Nucleus accumbens (tissue), 56 donors: ENCODE measurements around the gene VGLL4.

ENCODE experiments used
- DNase-seq, 56 donors: peaks; one replicate each; lab custom pipeline; 2025; lab: John Stamatoyannopoulos, UW

VGLL4 gene

DNA sequence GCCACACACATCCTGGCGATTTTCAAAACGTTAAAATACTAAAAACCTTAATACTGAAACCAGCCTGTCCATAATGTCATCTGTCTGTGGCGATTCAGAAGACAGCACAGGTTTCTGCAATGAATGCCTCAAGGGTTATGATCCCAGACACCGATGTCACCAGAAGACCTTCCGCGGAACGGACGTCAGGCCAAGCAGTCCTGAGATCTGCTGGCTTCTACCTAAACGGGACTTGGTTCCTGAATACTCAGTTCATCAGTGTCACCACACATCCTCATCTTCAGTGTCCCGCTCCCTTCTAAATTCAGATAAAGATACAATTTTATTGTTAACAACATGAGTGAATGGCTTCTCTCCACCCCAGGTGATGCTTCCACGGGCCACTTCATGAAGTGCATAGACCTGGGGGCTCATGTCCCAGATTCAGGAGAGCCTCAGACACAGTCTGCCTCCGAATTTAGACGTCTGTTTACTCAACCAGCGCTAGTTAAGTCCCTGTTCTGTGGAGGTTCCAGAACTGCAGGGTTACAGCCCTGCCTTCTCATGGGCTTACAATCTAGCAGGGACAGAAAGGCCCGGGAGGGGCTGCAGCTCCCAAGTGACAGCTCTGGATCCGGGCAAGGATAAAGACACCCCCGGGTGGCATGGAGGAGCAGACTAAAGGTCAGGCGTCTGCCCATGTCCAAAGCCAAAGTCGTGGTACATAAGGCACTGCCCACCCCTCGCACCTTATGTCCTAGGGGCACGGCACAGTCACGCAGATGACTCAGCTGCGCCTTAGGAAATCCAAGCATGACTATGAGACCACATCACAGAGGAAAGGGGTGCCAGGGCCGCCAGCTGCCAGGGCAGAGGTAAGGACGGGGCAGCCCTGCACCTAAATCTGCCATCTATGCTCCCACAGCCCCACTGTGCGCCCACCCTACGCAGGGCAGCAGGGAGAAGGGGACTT lies 75.9 kb downstream of the VGLL4 start:
- peak in 2 of 56 donors; percentile 68 to 72 for DNase-seq

DNA sequence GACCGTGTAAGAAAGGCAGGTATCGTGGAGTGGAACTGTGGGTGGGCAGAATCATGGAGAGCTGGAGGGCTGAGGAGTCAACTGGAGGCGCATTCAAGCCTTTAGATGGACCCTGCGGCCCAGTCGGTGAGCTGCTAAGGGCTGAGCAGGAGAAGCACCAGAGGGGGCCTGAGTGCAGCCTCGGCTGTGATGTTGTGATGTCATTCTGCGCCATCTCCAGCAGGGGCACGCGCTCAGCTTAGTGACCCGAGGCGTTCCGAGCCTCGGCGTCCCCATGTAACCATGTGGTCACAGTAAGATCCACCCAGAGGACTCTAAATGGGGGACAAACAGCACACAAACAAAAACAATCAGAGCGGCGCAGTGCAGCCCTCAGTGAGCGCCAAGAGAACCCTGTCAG lies 76.8 kb downstream of the VGLL4 start:
- no peak for DNase-seq

DNA sequence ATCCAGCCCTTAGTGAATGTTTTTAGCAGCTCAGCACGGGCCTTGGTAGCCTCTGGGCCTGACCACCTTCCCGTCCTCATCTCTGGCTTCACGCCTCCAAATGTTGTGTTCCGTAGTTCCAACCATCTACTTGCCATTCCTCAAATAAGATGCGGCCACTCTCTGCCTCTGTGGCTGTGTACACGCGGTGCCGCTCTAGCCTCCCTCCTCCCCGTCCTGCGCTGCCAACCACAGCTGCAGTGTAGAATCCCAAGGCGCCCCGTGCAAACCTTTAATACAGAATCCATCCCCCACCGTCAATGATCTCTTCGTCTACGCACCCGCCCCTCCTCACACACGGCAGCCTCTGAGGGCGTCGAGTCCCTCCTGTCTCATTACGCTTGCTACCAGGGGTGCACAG lies 77.2 kb downstream of the VGLL4 start:
- no peak for DNase-seq

DNA sequence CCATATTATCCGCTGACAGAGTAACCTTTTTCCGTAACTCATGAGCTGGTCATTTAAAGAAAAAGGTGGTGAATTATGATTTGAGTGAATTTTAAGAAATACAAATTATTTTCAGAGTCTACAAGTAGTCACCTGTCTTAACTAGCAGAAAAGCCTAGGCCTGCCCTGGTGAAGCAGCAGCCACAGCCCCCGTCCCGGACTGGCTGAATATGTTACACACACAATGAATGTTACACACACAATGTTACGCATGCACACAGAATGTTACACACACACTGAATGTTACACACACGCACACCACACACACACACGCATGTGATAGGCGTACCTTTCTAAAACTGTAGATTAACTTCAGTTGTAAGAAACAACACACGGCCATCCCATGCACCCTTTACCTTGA lies 77.8 kb downstream of the VGLL4 start:
- no peak for DNase-seq

DNA sequence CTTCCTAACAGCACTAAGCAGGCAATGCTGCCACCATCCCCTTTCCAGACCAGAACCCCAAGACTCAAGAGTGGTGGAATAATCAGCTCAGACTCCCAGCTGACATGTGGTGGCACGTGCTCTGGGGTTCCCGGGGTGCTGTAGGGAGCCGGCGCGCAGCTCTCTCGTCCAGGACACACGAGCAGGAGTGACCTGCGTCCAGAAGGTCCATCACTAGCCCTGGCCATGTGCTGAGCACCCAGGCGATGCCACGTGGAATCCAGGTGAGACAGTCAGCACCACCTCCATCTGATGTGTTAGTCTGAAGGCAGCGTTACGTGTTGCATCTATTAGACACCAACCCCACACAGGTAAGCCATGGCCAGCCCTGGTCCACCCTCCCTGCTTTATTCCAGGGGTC lies 78.2 kb downstream of the VGLL4 start:
- DNase-seq: no peak

DNA sequence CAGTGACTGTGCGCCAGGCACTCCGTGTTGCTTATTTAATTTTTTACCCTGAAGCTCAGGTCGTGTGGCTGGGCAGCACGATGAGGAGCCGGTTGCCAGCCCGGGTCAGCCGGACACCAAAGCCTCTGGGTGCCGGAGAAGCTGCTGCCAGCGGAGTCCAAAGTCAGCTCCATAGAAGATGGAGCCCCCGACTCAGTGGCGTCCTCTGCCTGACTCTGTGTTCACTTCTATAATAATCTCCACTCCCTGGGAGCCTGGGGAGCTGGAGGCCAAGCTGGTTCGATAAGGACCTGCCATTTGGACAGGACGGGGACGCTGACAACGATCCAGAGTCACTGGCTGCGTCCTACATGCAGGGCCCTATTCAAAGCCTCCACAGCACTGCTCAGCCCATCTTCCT lies 78.6 kb downstream of the VGLL4 start:
- DNase-seq: no peak

DNA sequence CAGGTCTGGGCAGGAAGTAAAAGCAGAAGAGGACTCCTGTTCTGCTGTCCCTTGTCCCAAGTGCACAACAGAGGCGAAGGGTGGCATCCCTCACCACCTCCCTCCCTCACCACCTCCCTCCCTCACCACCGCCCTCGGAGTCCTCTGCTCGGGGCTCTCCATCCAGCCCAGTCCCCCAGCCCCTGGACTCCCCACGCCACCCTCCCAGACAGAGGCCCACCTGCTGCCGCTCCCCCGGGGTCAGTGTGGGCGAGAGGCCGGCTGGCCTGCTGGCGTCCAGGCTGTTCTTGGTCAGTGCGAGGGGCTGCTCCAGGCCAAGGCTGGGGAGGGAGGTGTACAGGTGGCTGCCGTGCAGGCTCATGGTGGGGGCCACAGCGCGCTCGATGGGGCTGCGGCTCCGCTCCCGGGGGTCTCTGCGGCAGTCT lies 79.1 kb downstream of the VGLL4 start:
- DNase-seq: no peak

DNA sequence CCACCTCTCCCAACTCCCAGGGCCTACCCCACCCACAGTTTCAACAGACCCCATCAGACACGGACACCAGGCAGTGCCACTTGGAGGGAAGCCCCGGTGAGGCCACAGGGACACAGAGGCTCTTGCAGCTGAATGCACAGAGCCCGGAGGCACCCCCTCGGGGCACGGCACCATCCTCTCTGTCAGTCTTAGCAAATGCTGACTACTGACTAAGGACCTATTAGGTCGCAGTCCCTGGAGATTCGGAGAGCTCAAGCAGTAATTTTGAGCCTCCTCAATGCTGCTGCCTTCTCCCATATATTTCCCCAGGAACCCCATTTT lies 79.9 kb downstream of the VGLL4 start:
- no peak for DNase-seq

DNA sequence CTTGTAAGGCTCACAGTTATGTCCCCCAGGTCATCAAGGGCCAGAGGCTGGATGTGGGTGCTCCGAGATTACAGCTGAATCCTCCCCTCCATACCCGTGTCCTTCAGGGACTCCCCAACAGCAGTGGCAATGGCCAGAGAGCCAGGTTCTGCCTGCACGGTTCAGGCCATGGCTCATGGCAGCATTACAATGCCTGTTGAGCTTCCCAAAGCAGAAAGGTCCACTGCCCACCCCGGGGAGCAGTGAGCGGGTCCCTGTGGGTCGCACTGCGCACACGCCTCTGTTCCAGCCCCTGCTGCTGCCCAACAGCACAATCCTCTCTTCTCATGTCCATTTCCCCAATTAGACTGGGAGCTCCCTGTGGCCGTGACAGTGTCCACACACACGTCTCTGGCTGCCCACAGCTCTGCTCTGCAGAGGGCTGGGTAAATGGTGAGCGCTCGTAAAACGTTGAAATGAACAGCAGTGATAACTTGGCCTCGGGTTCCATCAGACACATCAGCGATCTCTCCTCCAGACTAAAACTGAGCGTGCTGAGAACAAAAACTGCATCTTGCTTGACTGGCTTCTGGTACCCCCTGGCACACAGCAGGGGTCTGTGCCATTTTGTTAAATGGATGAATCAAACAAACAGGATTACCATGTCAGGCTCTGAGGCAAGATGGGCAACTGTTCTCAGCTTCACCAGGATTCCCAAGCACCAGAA lies 80.4 kb downstream of the VGLL4 start:
- DNase-seq: no peak

DNA sequence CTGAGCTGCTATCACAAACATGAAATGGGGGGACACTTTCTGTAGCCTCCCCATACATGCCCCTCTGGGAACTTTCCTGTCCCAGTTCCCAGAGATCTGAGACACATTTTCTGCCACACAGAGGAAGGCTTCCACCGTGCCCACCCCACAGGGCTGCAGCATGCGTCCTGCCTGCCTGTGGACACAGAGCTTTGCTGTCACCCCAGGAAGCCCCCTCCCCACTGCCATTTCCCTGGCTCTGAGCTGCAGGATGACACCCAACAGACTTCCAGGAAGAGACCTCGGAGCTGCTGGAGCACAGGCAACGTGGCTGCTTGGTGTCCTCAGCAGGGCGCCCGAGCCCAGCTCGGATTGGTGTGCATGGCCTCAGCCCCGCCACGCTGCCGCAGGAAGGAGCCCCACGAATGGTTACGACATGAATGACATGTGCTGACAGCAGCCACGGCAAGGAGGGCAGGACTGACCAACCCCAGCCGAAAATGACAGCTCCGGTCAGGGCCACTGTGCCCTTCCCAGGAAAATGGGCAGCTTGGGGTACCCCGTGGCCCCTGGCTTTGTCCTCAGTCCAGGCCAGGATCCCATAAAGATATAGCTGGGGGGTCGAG lies 81.3 kb downstream of the VGLL4 start:
- no peak for DNase-seq

DNA sequence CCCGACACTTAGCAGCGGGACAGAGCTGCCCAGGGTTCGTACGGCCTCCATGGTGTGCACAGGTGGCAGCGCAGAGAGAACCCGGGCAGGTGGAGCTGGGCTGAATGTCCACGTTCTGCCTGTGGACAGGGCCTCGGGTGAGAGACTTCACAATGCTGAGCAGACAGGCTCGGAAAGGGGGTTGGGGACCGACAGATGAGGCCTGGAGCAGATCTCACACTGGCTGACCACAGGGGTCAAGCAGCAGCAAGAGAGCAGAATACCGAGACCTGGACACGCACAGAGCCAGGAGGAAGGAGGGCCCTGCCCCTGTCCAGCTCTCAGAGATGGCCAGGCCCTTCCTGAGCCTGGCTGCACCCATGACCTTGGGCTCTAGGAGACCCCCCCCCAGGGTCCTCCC lies 83.0 kb downstream of the VGLL4 start:
- no peak for DNase-seq

DNA sequence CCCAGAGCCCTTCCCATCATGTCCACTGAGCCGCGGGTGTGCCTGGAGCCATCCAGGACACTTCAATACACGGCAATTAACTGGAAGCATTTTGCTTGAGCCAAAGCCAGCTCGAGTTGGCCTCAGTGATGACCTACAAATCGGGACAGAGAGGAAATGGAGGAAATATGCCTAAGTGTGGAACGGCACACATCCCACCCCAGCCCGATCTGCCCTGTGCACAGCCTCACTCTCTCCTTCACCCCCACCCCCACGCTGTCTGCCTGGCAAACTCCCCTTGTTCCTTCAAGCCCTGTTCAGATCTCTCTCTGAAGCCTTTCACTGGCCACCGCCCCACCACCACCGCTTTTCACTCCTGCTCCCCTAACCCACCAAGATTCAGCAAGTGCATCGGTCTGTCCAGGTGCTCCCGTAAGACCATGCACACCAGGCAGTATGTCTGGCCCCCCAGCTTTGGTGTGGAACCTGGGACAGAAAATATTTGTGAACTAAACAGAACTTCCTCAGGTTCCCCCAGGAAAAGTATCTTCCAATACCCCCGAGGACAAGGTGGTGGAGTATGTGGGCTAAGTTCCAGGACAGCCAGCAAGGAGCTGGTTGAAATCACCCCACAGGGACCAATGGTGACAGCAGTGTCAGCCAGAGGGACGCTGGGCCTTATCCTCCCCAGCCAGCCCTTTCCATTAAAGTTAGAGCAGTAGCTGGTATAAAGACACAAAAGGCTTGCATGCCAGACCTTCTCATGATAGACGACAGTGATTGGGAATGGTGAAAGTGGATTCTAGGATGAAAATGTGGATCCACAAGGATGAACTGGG lies 83.7 kb downstream of the VGLL4 start:
- peak in 2 of 56 donors; percentile 43 to 67 for DNase-seq

DNA sequence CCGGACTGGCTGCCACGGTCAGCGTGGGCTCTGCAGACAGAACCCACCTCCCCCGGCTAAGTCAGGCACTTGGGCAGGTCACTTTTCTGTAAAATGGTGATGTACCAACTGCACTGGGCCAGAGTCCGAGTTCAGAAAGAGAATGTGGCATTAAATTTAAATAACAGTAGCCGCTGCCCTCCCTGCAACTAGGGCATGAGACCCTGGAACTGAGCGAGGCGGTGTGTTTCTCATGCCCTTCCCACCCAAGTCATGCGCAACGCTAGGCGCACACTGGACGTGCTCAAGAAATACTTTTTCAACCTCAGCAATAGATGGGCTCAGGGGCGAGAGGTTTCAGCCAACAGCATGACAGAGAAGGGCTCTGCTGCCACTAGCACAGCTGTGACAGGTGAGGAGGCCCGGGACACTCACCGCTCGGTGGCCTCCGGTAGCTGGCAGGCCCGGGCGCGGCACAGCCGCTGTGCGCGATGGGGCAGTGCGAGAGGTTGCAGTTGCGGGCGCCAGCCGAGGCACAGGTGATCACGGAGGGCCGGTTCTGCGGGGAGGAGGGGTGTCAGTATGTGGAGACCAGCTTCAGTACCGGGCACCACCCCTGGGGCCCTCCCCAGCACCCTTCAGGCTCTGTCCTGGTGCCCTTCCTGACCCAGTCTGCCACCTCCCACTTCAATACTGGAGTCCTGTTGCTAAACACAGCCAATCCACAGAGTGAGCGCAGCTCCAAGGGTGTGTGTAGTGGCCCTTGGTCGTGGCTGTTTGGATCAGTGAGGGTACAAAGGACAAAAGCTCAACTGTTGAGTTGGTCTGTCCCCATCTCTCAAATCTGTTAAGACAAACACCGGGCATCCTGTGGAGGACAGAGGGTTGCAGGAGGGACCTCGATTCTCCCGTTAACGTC lies 84.5 kb downstream of the VGLL4 start:
- DNase-seq: peak in 2 of 56 donors; percentile 42 to 50

DNA sequence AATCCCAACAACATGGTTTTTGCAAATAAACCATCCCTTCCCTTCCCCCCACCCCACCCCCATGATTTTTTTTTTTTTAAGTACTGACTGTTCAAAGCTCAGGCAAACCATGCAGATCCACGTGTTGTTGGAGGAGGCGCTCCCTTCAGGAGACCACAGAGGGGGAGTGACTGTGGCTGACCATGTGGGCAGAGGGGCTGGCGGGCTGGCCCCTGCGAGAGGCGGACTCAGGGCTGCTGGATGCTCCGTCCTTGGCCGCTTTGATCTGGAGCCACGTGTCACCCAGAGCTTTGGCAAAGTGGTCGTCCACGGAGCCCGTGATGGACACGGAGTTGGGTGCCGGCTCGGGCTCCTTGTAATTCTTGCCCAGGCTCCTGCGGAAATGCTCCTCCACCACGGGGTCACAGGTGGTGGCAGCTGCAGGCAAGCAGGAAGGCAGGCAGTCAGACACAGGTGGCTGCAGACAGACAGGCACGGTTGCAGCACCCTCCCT lies 85.3 kb downstream of the VGLL4 start:
- peak in 1 of 56 donors; percentile 31 for DNase-seq

DNA sequence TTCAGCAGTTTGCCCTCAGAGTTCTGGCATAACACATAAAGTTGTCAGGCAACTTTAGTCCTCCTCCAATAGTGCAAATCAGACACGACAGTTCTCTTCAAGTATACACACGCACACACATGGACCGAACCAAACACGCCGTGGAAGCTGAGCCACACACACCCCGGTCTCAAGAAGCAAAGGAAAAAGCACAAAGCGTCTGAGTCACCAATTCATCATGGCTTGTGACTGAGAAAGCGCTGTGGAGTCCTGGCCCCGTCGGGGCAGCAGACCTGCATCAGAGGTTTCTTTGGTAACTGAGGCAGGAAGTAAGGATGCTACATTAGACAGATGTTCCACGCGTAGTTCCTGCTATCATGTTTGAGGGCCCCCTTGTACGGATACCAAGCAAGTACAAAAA lies 85.7 kb downstream of the VGLL4 start:
- peak in 9 of 56 donors; percentile 18 to 68 (median 28) for DNase-seq

DNA sequence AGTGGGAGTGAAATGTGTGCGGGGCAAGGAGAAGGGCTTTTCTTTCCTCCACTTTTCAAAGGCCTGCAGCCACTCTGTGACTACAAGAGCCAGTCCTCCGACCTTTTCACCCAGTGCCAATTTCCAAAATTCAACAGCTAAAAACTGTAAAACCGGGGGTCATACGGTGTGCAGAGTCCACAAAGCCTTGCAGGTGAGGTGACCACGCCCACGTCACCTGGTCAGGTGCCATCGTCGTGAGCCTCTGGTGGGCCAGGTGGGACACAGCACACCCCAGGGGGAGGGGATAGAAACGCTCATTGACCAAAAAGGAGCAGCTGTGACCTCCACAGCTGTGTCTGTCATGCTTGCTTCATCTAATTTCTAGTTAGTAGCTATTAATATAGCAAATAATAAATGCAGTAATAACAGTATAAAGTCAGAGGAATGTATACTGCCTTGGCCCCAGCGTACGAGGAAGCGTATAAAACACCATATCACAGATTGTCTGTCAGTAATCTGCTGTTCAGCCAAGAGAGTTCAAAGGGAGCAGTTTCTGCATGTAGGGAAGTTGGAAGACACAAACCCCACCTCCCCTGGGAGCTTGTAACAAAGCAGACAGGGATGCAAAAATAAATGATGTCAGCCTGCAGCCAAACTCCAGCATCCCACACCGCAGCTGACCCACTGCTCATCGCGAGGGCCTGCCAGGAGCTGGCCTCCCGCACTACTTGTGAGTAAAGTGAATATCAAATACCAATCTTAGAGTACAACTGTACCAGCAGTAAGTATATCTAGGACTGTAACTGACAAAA lies 86.7 kb downstream of the VGLL4 start:
- DNase-seq: peak in 1 of 56 donors; percentile 40

DNA sequence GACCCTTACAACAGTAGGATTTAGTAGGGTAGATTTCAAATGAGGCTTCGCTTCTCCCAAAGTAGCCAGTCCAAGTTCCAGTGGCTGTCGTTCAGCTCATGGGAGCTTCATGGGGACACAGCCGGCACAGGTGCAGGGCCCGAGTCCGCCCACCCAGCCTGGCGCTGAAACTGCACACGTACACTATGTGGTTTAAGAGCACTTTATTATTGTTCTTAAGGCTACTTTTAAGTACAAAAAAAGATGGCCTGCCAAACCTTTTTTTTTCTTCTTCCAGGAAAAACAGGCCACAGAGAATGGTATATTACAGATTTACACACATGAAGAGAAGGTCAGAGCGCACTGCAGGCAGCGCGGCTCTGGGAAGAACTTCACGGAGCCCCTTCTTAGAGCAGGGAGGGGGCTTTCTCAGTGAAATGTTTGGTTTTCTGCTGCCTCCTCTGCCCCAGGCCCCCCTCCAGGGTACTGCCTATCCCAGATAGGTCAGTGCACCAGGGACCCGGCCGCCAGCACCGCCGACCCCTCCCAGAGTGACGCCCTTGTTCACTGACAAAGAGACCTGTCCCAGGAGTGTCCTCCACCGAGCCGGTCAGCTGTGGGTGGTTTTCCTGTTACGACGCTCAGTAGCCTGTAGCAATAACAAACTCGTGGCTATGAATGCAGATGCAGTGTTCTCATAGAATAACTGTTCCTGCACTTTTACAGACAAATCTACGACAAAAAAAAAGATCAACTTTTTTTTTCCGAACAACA lies 87.7 kb downstream of the VGLL4 start:
- DNase-seq: no peak
